Measurements from ENCODE around the gene TP53BP2. TPM values are rescaled to one million over a fixed set of nuclear protein-coding genes. Genes with fewer than 3 reads are reported as not detected.
"Not testable (repeated sequence)": the region's sequence is repeated elsewhere in the genome, so short reads cannot be mapped to it uniquely, and the experiment has no call there.

Gene TP53BP2
- total RNA-seq, 1 experiment from 2014 or later, result 56.1 TPM

- no peak for DNase-seq (ENCODE audit: low spot score)
Measured at GRCh38 chr1:223856386-223856785, 10.6 kb upstream of the TP53BP2 start.

- DNase-seq (ENCODE audit: low spot score), result no peak
Measured at GRCh38 chr1:223853748-223854147, 8.0 kb upstream of the TP53BP2 start.

GRCh38 chr1:223853275-223853674 is 7.5 kb upstream of the TP53BP2 start:
- no peak for DNase-seq (ENCODE audit: low spot score)

- DNase-seq (ENCODE audit: low spot score), result no peak
Measured at GRCh38 chr1:223852337-223852736, 6.6 kb upstream of the TP53BP2 start.

- DNase-seq (ENCODE audit: low spot score), result no peak
Measured at GRCh38 chr1:223849352-223850254, 3.9 kb upstream of the TP53BP2 start.

- no peak for DNase-seq (ENCODE audit: low spot score)
Measured at GRCh38 chr1:223848536-223848935, 2.8 kb upstream of the TP53BP2 start.

GRCh38 chr1:223847781-223848345 is 2.1 kb upstream of the TP53BP2 start:
- no peak for DNase-seq (ENCODE audit: low spot score)

GRCh38 chr1:223845037-223845809 is 524 bp downstream of the TP53BP2 start:
- peak; percentile 56 for DNase-seq (ENCODE audit: low spot score)

GRCh38 chr1:223844787-223845036 is 1.0 kb downstream of the TP53BP2 start:
- DNase-seq (ENCODE audit: low spot score), result no peak

- DNase-seq (ENCODE audit: low spot score), result no peak
Measured at GRCh38 chr1:223843934-223844786, 1.6 kb downstream of the TP53BP2 start.

GRCh38 chr1:223842784-223843183 is 3.0 kb downstream of the TP53BP2 start:
- no peak for DNase-seq (ENCODE audit: low spot score)

- not testable (repeated sequence) for DNase-seq (ENCODE audit: low spot score)
Measured at GRCh38 chr1:223841977-223842623, 3.6 kb downstream of the TP53BP2 start.

GRCh38 chr1:223840254-223840653 is 5.5 kb downstream of the TP53BP2 start:
- DNase-seq (ENCODE audit: low spot score), result no peak

- no peak for DNase-seq (ENCODE audit: low spot score)
Measured at GRCh38 chr1:223838125-223838854, 7.5 kb downstream of the TP53BP2 start.

- DNase-seq (ENCODE audit: low spot score), result no peak
Measured at GRCh38 chr1:223837687-223838086, 8.1 kb downstream of the TP53BP2 start.

GRCh38 chr1:223837206-223837605 is 8.5 kb downstream of the TP53BP2 start:
- no peak for DNase-seq (ENCODE audit: low spot score)

- DNase-seq (ENCODE audit: low spot score), result no peak
Measured at GRCh38 chr1:223836586-223836985, 9.2 kb downstream of the TP53BP2 start.

- no peak for DNase-seq (ENCODE audit: low spot score)
Measured at GRCh38 chr1:223835754-223836153, 10.0 kb downstream of the TP53BP2 start.

- DNase-seq (ENCODE audit: low spot score), result no peak
Measured at GRCh38 chr1:223834660-223835263, 11.0 kb downstream of the TP53BP2 start.

GRCh38 chr1:223833948-223834347 is 11.8 kb downstream of the TP53BP2 start:
- no peak for DNase-seq (ENCODE audit: low spot score)
